H9 (cell line): Measurements from ENCODE around the gene MME. TPM values are rescaled to one million over a fixed set of nuclear protein-coding genes. Genes with fewer than 3 reads are reported as not detected.

Source experiments
- DNase-seq: peaks from one replicate; pipeline ENCODE4 v3.0.0-alpha.2; 2017
- H2AFZ ChIP-seq: one replicate; pipeline ENCODE4 v1.6.1; 2013; ENCODE audit warnings: mild to moderate bottlenecking, low read length, control low read depth, moderate library complexity
- H2AK5ac ChIP-seq: 2 replicates; pipeline ENCODE4 v1.6.1; 2013; ENCODE audit warnings: low read length, control low read depth, mixed read lengths; ENCODE audit not compliant: insufficient read length
- H2BK120ac ChIP-seq: one replicate; pipeline ENCODE4 v1.6.1; 2013; ENCODE audit warnings: low read depth, mild to moderate bottlenecking, low read length, control low read depth, inconsistent platforms; ENCODE audit not compliant: poor library complexity, severe bottlenecking
- H2BK12ac ChIP-seq: 2 replicates; pipeline ENCODE4 v1.6.1; 2013; ENCODE audit warnings: low read length, control low read depth, mixed read lengths, low read depth; ENCODE audit not compliant: insufficient read length
- H2BK15ac ChIP-seq: 2 replicates; pipeline ENCODE4 v1.6.1; 2013; ENCODE audit warnings: low read depth, low read length, control low read depth
- H2BK20ac ChIP-seq: one replicate; pipeline ENCODE4 v1.6.1; 2013; ENCODE audit warnings: low read depth, mild to moderate bottlenecking, low read length, control low read depth, inconsistent platforms; ENCODE audit not compliant: poor library complexity, severe bottlenecking
- H2BK5ac ChIP-seq: 2 replicates; pipeline ENCODE4 v1.6.1; 2013; ENCODE audit warnings: low read length, control low read depth, mixed read lengths; ENCODE audit not compliant: insufficient read length
- H3K14ac ChIP-seq: 2 replicates; pipeline ENCODE4 v1.6.1; 2013; ENCODE audit warnings: low read length, control low read depth; ENCODE audit not compliant: insufficient read depth
- H3K18ac ChIP-seq: 2 replicates; pipeline ENCODE4 v1.6.1; 2013; ENCODE audit warnings: low read depth, mild to moderate bottlenecking, mixed read lengths, low read length, control low read depth; ENCODE audit not compliant: insufficient read length
- H3K23ac ChIP-seq: 2 replicates; pipeline ENCODE4 v1.6.1; 2013; ENCODE audit warnings: low read length, control low read depth, mixed read lengths, low read depth; ENCODE audit not compliant: insufficient read length
- H3K23me2 ChIP-seq: 2 replicates; pipeline ENCODE4 v1.6.1; 2013; ENCODE audit warnings: low read depth, mild to moderate bottlenecking, mixed read lengths, low read length, control low read depth; ENCODE audit not compliant: insufficient read length, poor library complexity, severe bottlenecking
- H3K27ac ChIP-seq: 2 replicates; pipeline ENCODE4 v1.5.1; 2013; ENCODE audit warnings: low read length, control low read depth, mixed read lengths, low read depth; ENCODE audit not compliant: insufficient read length
- H3K27me3 ChIP-seq: 2 replicates; pipeline ENCODE4 v1.6.1; 2013; ENCODE audit warnings: low read length, control low read depth, inconsistent platforms; ENCODE audit not compliant: insufficient read depth
- H3K4ac ChIP-seq: 2 replicates; pipeline ENCODE4 v1.6.1; 2013; ENCODE audit warnings: low read depth, mild to moderate bottlenecking, control low read depth, inconsistent platforms, low read length, moderate library complexity
- H3K4me1 ChIP-seq: 2 replicates; pipeline ENCODE4 v1.6.1; 2013; ENCODE audit warnings: low read length, control low read depth, inconsistent platforms; ENCODE audit not compliant: insufficient read depth
- H3K4me2 ChIP-seq: 2 replicates; pipeline ENCODE4 v1.6.1; 2013; ENCODE audit warnings: low read length, control low read depth, mixed read lengths; ENCODE audit not compliant: insufficient read length, insufficient read depth
- H3K56ac ChIP-seq: 2 replicates; pipeline ENCODE4 v1.6.1; 2013; ENCODE audit warnings: low read depth, mild to moderate bottlenecking, mixed read lengths, low read length, control low read depth; ENCODE audit not compliant: insufficient read length
- H3K79me1 ChIP-seq: 2 replicates; pipeline ENCODE4 v1.6.1; 2013; ENCODE audit warnings: low read depth, mild to moderate bottlenecking, moderate library complexity, low read length, control low read depth, inconsistent platforms; ENCODE audit not compliant: insufficient read depth, poor library complexity, severe bottlenecking
- H3K79me2 ChIP-seq: 2 replicates; pipeline ENCODE4 v1.6.1; 2013; ENCODE audit warnings: low read length, control low read depth, inconsistent platforms; ENCODE audit not compliant: insufficient read depth
- H3K9ac ChIP-seq: 2 replicates; pipeline ENCODE4 v1.6.1; 2013; ENCODE audit warnings: low read length, control low read depth, mixed read lengths; ENCODE audit not compliant: insufficient read length; ENCODE audit errors: extremely low read depth
- H3K9me3 ChIP-seq: one replicate; pipeline ENCODE4 v1.6.1; 2013; ENCODE audit warnings: low read depth, low read length, inconsistent platforms; ENCODE audit not compliant: control insufficient read depth
- H3T11ph ChIP-seq: one replicate; pipeline ENCODE4 v1.6.1; 2013; ENCODE audit warnings: mild to moderate bottlenecking, low read length, control low read depth, inconsistent platforms
- H4K20me1 ChIP-seq: one replicate; pipeline ENCODE4 v1.6.1; 2013; ENCODE audit not compliant: control insufficient read depth, insufficient read length, insufficient read depth
- H4K5ac ChIP-seq: 2 replicates; pipeline ENCODE4 v1.6.1; 2013; ENCODE audit warnings: low read depth, mild to moderate bottlenecking, mixed read lengths, low read length, control low read depth; ENCODE audit not compliant: insufficient read length
- H4K8ac ChIP-seq: replicated peaks from 2 replicates; pipeline ENCODE4 v1.6.1; 2013; ENCODE audit warnings: low read length, control low read depth, mixed read lengths, low read depth; ENCODE audit not compliant: insufficient read length
- H4K91ac ChIP-seq: 2 replicates; pipeline ENCODE4 v1.6.1; 2013; ENCODE audit warnings: low read depth, mild to moderate bottlenecking, moderate library complexity, mixed read lengths, low read length, control low read depth; ENCODE audit not compliant: insufficient read length
- H3K27ac Mint-ChIP-seq, 3 experiments: 2 replicates in 2 of 3; 3 replicates in 1 of 3; pipeline ENCODE4 v1.8.0; 2020 to 2021; ENCODE audit warnings: mixed read lengths in 3 of 3, mild to moderate bottlenecking in 1 of 3, moderate library complexity in 1 of 3
- H3K27me3 Mint-ChIP-seq: 2 replicates; pipeline ENCODE4 v1.8.0; 2021; ENCODE audit warnings: low read depth, mild to moderate bottlenecking, moderate library complexity, mixed read lengths
- H3K36me3 Mint-ChIP-seq, 3 experiments: 2 replicates in 2 of 3; 3 replicates in 1 of 3; pipeline ENCODE4 v1.8.0; 2020 to 2021; ENCODE audit warnings: low read depth in 3 of 3, mixed read lengths in 3 of 3; ENCODE audit not compliant: insufficient read depth in 1 of 3
- H3K4me1 Mint-ChIP-seq, 2 experiments: 2 replicates each; pipeline ENCODE4 v1.8.0; 2020; ENCODE audit warnings: mixed read lengths in 2 of 2
- H3K4me3 Mint-ChIP-seq, 2 experiments: 2 replicates in 1 of 2; 3 replicates in 1 of 2; pipeline ENCODE4 v1.8.0; 2020 to 2021; ENCODE audit warnings: mild to moderate bottlenecking in 2 of 2, mixed read lengths in 2 of 2, moderate library complexity in 1 of 2
- H3K9me3 Mint-ChIP-seq, 2 experiments: 2 replicates in 1 of 2; 3 replicates in 1 of 2; pipeline ENCODE4 v1.8.0; 2020; ENCODE audit warnings: mild to moderate bottlenecking in 2 of 2, mixed read lengths in 2 of 2, moderate library complexity in 1 of 2
- CTCF ChIP-seq: fragments of 200-600 bp; sonication (generic); conservative IDR thresholded peaks from 3 replicates; pipeline ENCODE4 v1.8.0; 2021; ENCODE audit warnings: antibody characterized with exemption, mild to moderate bottlenecking
- WGBS: extraction: QIAGEN DNeasy Blood & Tissue Kit; methylation state at CpG from one replicate; pipeline ENCODE4 v1.1.7; 2013; ENCODE audit warnings: missing lambda C conversion rate, low lambda C conversion rate, mixed read lengths; ENCODE audit not compliant: insufficient read length; ENCODE audit errors: extremely low coverage; 5-methylcytosine and 5-hydroxymethylcytosine counted together
- total RNA-seq: library from RNA; stranded (reverse); gene quantifications from 2 replicates; pipeline ENCODE4 v1.2.1, GENCODE V29; 2021

The MME gene
- total RNA-seq, 1 experiment from 2014 or later, result 16.4 TPM

GRCh38 chr3:155037508-155038202 lies 42.5 kb upstream of the MME start:
- H2AFZ ChIP-seq, result no peak overlapping the region
- no CpG with 5 or more reads among the region's 5 CpGs for WGBS
- no peaks in the 10 kb centered on the region for H3K4me1 ChIP-seq
- no peak overlapping the region for H3K4ac ChIP-seq
- H3K79me2 ChIP-seq, result no peaks in the 10 kb centered on the region
- Mint-ChIP-seq H3K27me3 (no peaks in the 10 kb centered on the region), H3K4me3 (no peak overlapping the region), H3K36me3 (no peaks in the 10 kb centered on the region; a peak in 1 of 7 replicates), H3K27ac (no peak overlapping the region), H3K4me1 (peaks cover 3 to 6% of the 10 kb centered on the region in 2 experiments), H3K9me3 (no peaks in the 10 kb centered on the region)
- no peak overlapping the region for H3K4me2 ChIP-seq
- no peak overlapping the region for H3K18ac ChIP-seq
- H4K5ac ChIP-seq, result no peak overlapping the region
- H3K56ac ChIP-seq, result no peak overlapping the region
- H3K9ac ChIP-seq, result no peak overlapping the region
- H2BK12ac ChIP-seq, result no peak overlapping the region
- no peaks in the 10 kb centered on the region for H3K79me1 ChIP-seq
- H3K27ac ChIP-seq, result no peak overlapping the region
- H2BK15ac ChIP-seq, result no peak overlapping the region
- H3T11ph ChIP-seq, result no peak overlapping the region
- H2AK5ac ChIP-seq, result no peak overlapping the region
- H4K8ac ChIP-seq, result no peak overlapping the region
- no peak overlapping the region for H2BK120ac ChIP-seq
- TF ChIP-seq CTCF, result no peak
- no peak overlapping the region for H2BK20ac ChIP-seq
- no peak overlapping the region for H2BK5ac ChIP-seq
- H3K27me3 ChIP-seq, result no peaks in the 10 kb centered on the region
- no peak overlapping the region for H3K23ac ChIP-seq
- no peaks in the 10 kb centered on the region for H4K20me1 ChIP-seq
- no peak overlapping the region for H3K14ac ChIP-seq
- no peak overlapping the region for H4K91ac ChIP-seq
- no peaks in the 10 kb centered on the region for H3K9me3 ChIP-seq
- DNase-seq, result no peak
- no peaks in the 10 kb centered on the region for H3K23me2 ChIP-seq
